ENCODE measurements around the gene SIRPA.
"Not testable (repeated sequence)": the region's sequence is repeated elsewhere in the genome, so short reads cannot be mapped to it uniquely, and the experiment has no call there.

SIRPA gene

GRCh38 chr20:1908191-1908590 lies 13.0 kb downstream of the SIRPA start:
- DNase-seq, result no peak

DNA sequence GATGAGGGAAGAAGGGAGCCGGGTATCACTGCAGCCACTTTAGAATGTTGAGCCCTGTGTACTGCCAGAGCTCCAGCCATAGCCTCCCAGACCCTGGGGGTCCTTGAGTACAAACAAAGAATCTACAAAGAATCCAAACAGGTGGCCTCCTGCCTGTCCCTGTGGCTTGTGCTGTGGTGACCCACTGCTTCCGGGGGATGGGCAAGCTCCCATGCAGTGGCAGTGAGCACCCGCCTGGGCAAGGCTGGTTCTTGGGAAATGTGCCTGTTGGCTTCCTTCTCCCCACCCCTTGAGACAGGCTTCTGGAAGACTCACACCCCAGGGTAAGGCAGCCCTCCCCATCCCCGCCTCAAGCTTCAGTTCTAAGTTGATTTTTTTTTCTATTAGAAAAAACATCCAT lies 13.9 kb downstream of the SIRPA start:
- DNase-seq, result no peak

GRCh38 chr20:1911536-1911935 lies 16.3 kb downstream of the SIRPA start:
- DNase-seq, result no peak

- DNase-seq, result no peak
These were observed 16.8 kb downstream of the SIRPA start for GRCh38 chr20:1912053-1912452.

DNA sequence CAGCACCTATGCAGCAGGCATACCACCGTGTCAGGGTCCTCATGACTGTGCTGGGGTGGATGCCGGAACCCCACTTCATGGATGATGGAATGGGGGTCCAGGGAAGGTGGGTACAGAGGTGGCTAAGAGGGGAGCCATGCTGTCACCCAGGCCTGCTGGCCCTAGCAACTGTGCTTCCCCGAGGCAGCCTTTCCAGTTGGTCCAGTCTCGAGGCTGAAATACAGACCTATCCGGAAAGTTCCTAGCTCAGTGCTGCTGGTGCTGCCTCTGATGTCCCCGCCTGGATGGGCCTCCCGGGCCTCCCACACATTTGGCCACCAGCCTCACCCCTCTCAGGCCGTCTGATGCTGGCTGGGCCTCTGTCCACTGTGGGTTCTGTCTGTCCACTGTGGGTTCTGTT lies 17.4 kb downstream of the SIRPA start:
- DNase-seq, result no peak

DNA sequence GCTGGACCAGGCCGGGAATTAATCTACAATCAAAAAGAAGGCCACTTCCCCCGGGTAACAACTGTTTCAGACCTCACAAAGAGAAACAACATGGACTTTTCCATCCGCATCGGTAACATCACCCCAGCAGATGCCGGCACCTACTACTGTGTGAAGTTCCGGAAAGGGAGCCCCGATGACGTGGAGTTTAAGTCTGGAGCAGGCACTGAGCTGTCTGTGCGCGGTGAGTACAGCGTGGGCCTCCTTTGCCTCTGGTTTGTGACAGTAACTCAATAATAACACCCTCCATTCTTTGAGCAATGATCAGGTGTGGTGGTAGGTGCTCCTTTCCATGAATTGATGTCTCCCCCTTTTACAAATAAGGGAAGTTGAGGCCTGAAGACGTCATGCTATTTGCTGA lies 20.0 kb downstream of the SIRPA start:
- DNase-seq, result not testable (repeated sequence)

- no peak for DNase-seq
These were observed 20.5 kb downstream of the SIRPA start for GRCh38 chr20:1915725-1916124.

DNA sequence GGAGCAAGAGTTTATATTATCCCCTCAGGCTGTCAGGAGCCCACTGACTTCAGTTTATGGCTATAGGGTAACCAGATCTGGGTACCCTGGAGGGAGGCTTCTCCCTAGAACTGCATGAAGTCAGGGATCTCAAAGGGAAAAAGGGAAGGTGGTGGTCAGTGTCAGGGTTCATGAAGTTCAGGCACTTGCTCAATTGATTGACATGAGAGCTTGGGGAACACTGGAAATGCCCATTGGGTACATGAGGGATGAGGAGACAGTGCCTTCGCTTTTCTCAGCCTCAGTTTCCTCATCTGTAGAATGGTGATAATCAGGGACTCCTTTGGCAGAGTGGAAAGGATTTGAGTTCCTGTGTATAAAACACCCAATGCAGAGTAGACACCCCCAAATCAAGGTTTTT lies 22.6 kb downstream of the SIRPA start:
- DNase-seq, result no peak

DNA sequence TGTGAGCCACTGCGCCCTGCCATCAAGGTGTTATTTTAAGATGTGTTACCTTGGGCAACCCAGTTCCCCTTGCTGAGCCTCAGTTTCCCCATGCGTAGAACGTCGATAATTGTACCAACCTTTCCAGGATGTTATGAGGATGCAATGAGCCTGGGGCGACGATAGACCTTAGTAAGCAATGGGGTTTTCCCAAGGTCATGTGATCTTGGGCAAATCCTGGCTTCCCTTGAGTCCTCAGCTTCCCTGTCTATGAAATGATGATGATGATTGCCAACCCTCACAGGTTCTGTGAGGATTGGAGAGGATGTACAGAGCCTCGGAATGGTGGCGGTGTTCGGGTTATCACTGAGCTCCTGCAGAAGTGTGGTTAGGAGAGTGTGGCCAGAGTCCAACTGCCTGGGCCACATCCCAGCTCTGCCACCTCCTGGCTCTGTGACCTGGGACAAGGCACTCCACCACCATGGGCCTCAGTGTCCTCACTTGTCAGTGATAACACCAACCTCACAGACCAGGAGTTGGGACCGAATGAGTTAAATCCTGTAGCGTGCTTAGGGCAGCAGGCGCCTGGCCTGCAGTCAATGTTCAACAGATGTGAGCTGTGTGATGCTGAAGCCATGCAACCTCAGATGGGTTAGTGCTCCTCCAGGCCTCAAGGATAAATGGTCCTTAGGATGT lies 23.4 kb downstream of the SIRPA start:
- DNase-seq, result no peak

GRCh38 chr20:1920252-1920651 lies 25.0 kb downstream of the SIRPA start:
- no peak for DNase-seq

GRCh38 chr20:1920826-1921225 lies 25.6 kb downstream of the SIRPA start:
- DNase-seq, result no peak

DNA sequence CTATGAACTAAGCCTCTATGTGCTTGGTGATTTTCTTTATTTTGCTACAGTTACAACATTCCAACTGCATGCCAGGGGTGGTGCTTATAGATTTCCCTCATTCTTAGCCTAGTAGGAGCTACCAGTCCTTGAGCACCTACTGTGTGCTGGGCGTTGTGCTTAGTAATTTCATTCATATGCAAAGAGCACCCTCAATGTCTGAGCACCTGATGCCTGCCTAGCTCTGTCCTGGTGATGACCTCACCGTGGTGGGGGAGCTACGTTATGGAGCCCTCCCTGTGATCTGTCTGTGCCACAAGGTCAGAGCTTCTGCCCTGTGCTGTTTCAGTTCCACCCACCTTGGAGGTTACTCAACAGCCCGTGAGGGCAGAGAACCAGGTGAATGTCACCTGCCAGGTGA lies 26.8 kb downstream of the SIRPA start:
- not testable (repeated sequence) for DNase-seq

DNA sequence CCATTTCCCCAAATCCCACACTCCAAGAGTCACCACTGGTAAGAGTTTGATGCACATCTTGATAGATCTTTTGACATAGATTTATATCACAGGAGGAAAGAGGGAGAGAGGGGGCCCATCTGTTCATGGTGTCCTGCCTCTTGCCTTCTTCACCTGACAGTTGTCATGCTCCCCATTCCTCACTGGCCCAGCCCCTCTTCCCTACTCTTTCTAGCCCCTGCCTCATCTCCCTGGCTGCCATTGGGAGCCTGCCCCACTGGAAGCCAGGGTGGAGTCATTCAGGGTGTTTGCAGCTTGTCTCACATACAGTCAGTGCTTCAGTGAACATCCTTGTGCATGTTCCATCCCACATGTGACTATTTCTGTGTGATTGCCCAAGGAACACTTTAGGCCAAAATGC lies 27.6 kb downstream of the SIRPA start:
- no peak for DNase-seq

GRCh38 chr20:1924910-1925861 lies 30.0 kb downstream of the SIRPA start:
- DNase-seq, result no peak

- no peak for DNase-seq
These were observed 31.0 kb downstream of the SIRPA start for GRCh38 chr20:1926237-1926636.

DNA sequence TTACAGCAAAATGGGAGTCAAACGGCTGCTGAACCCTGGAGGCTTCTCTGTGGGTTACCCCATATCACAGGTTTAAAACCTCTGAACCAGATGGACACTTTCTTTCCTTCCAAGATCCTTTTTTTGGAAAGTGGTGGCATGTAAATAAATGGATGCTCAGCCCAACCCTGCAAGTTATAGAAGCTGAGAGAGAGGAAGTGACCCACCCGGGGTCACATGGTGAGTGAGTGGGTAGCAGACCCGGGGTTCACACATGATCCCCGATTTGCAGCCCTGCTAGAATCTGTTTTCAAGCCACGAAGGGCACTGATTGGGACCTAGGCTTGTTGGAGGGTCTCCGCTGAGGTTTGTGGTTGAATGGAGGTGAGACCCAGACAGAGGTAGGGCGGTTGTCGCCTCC lies 32.0 kb downstream of the SIRPA start:
- no peak for DNase-seq

- DNase-seq, result no peak
These were observed 32.9 kb downstream of the SIRPA start for GRCh38 chr20:1928154-1928553.

GRCh38 chr20:1928782-1929181 lies 33.6 kb downstream of the SIRPA start:
- DNase-seq, result no peak

- no peak for DNase-seq
These were observed 34.3 kb downstream of the SIRPA start for GRCh38 chr20:1929460-1929859.

DNA sequence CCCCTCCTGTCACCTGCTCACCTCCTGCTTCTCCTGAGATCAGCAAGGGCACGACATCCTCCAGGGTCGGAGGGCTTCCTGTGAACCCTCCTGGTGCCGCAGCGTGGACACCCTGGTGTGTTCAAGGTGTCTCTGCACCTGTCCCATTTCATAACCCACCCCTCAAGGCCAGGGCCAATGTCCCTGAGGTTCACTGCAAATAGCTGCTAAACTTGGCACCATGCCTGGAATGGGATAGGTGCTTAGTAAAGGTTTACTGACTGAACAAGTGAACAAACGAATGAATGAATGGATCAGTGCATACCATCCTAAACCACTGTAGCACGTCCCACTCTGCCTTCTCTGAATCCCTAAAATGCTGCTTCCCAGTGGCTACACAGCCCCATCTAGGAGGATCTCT lies 35.0 kb downstream of the SIRPA start:
- no peak for DNase-seq

- DNase-seq, result no peak
These were observed 36.6 kb downstream of the SIRPA start for GRCh38 chr20:1931830-1932229.

- DNase-seq, result no peak
These were observed 37.8 kb downstream of the SIRPA start for GRCh38 chr20:1932971-1933370.

GRCh38 chr20:1933465-1933870 lies 38.3 kb downstream of the SIRPA start:
- DNase-seq, result no peak

GRCh38 chr20:1934156-1934555 lies 38.9 kb downstream of the SIRPA start:
- no peak for DNase-seq
